Measurements from ENCODE around the gene LY86.

LY86 gene

DNA sequence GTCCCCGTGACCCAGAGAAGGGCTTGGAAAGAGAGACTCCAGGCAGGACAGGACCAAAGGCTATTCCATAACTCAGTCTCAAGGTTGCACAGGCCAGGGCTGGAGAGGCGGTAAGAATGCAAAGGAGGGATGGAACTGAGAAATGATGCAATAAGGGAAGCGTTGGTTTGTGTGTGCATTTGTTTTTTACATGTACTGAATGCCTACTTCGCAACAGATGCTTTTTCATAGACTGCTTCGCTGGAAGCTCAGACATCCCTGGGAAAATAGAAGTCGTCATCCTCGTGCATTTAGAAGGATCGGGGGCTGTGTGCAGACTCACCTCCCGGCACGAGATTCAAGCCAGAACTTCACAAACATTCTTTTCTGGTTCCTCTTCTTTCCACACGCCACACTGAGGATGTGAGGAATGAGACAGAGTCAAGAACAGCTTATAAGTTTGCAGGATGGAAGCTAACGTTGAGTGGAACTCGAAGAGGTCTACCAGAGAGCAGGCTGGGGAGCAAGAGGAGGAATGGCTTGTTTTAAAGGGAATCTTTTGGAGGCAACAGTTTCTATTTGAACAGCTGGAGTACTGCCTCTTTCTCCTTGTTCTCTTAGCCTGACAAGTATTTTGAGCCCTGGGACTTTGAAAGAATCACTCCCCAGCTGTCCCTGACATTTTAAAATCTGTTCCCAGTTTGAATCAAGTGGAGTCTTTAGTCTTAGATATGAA, 19.3 kb upstream of the LY86 start:
- TF ChIP-seq FOXP2 (optimal IDR thresholded peaks at IDR 0.05; ENCODE audit: borderline replicate concordance, extremely low read depth, extremely low read length, insufficient read depth), result no peak
- no peak for TF ChIP-seq TAF1 (IDR thresholded peaks at IDR 0.05; ENCODE audit: borderline replicate concordance, insufficient read depth, low read length)
- TF ChIP-seq, protein P1, sequence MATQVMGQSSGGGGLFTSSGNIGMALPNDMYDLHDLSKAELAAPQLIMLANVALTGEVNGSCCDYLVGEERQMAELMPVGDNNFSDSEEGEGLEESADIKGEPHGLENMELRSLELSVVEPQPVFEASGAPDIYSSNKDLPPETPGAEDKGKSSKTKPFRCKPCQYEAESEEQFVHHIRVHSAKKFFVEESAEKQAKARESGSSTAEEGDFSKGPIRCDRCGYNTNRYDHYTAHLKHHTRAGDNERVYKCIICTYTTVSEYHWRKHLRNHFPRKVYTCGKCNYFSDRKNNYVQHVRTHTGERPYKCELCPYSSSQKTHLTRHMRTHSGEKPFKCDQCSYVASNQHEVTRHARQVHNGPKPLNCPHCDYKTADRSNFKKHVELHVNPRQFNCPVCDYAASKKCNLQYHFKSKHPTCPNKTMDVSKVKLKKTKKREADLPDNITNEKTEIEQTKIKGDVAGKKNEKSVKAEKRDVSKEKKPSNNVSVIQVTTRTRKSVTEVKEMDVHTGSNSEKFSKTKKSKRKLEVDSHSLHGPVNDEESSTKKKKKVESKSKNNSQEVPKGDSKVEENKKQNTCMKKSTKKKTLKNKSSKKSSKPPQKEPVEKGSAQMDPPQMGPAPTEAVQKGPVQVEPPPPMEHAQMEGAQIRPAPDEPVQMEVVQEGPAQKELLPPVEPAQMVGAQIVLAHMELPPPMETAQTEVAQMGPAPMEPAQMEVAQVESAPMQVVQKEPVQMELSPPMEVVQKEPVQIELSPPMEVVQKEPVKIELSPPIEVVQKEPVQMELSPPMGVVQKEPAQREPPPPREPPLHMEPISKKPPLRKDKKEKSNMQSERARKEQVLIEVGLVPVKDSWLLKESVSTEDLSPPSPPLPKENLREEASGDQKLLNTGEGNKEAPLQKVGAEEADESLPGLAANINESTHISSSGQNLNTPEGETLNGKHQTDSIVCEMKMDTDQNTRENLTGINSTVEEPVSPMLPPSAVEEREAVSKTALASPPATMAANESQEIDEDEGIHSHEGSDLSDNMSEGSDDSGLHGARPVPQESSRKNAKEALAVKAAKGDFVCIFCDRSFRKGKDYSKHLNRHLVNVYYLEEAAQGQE (IDR thresholded peaks at IDR 0.05; ENCODE audit: insufficient read depth in 1 of 2, low read depth in 2 of 2, low read length in 2 of 2), result no peak
- TF ChIP-seq SIN3A (IDR thresholded peaks at IDR 0.05; ENCODE audit: borderline replicate concordance, insufficient read depth, low read length), result no peak
- TF ChIP-seq POLR2AphosphoS5 (IDR thresholded peaks at IDR 0.05; ENCODE audit: low read depth, low read length), result no peak

DNA sequence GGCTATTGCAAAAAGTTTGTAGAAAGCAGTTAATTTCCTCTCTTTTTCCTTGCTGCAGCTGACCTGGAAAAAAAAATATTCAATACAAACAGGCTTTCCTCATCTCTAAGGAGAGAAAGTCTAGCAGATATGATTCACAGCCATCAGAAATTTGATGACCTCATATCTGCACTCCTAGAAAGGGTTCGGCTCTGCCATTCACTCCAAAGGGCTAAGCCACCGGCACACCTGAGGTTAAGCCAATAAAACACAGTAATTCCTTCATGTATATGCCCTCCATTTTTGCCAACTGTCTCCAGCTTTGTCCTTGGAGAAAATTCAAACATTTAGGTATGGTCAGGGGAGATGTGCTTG, 18.7 kb upstream of the LY86 start:
- no peak for TF ChIP-seq SIN3A (IDR thresholded peaks at IDR 0.05; ENCODE audit: borderline replicate concordance, insufficient read depth, low read length)
- TF ChIP-seq, protein P1 (IDR thresholded peaks at IDR 0.05; ENCODE audit: insufficient read depth in 1 of 2, low read depth in 2 of 2, low read length in 2 of 2), result no peak
- TF ChIP-seq TAF1 (IDR thresholded peaks at IDR 0.05; ENCODE audit: borderline replicate concordance, insufficient read depth, low read length), result no peak
- no peak for TF ChIP-seq POLR2AphosphoS5 (IDR thresholded peaks at IDR 0.05; ENCODE audit: low read depth, low read length)
- no peak for TF ChIP-seq FOXP2 (optimal IDR thresholded peaks at IDR 0.05; ENCODE audit: borderline replicate concordance, extremely low read depth, extremely low read length, insufficient read depth)

DNA sequence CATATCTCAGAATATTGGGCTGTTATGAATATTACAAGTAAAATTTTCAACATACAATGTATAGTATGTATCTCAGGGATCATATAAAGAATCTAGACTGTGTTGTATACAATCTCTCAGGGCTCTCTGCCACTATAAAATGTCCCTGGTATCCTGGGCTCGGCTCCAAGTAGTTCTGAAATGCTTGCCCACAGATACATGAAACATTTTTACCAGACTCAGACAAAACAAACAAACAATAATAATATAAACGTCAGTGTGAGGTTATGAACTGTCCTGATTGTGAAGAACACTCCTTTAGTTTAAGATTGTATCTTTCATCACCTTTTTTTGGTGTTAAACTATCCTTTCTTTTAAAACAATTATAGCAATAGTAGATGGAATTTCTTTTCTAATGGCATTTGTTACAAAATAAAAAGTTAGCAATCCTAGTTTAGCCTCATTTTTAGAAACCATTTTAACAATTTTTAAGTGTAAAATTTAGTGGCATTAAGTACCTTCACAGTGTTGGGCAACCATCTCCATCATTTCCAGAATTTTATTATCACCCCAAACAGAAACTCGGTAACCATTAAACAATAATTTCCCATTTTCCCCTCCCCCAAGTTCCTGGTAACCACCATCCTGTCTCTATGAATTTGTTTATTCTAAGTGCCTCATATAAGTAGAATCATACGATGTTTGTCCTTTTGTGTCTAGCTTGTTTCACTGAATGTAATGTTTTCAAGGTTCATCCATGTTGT, 17.4 kb upstream of the LY86 start:
- TF ChIP-seq TAF1 (IDR thresholded peaks at IDR 0.05; ENCODE audit: borderline replicate concordance, insufficient read depth, low read length) (no peak), SIN3A (IDR thresholded peaks at IDR 0.05; ENCODE audit: borderline replicate concordance, insufficient read depth, low read length) (no peak), FOXP2 (optimal IDR thresholded peaks at IDR 0.05; ENCODE audit: borderline replicate concordance, extremely low read depth, extremely low read length, insufficient read depth) (no peak)
- TF ChIP-seq, protein P1 (IDR thresholded peaks at IDR 0.05; ENCODE audit: insufficient read depth in 1 of 2, low read depth in 2 of 2, low read length in 2 of 2), result no peak

DNA sequence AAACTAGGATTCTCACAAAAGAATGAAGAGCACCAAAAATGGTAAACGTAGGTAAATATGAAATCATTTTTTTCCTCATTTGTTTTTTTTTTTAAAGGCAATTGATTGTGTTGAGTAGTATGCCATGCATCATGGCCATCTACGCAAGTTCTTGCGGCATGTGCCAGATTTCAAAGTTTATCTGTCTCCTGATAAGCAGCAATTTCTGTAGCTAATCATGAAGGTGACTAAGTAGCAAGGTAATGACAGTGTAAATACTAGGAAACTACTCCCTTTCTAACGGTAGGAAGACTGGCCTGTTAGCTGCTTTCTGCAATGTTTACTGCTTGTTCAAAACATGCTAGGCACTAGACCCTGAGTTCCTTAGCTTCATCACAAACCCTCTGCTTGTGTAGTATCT, 13.4 kb upstream of the LY86 start:
- TF ChIP-seq POLR2AphosphoS5 (IDR thresholded peaks at IDR 0.05; ENCODE audit: low read depth, low read length), result no peak
- no peak for TF ChIP-seq FOXP2 (optimal IDR thresholded peaks at IDR 0.05; ENCODE audit: borderline replicate concordance, extremely low read depth, extremely low read length, insufficient read depth)
- TF ChIP-seq, protein P1 (IDR thresholded peaks at IDR 0.05; ENCODE audit: insufficient read depth in 1 of 2, low read depth in 2 of 2, low read length in 2 of 2), result no peak
- no peak for TF ChIP-seq SIN3A (IDR thresholded peaks at IDR 0.05; ENCODE audit: borderline replicate concordance, insufficient read depth, low read length)
- TF ChIP-seq TAF1 (IDR thresholded peaks at IDR 0.05; ENCODE audit: borderline replicate concordance, insufficient read depth, low read length), result no peak

Data from PFSK-1 (cell line).